K562 (cell line): Measurements from ENCODE around the gene PSORS1C1. TPM values are rescaled to one million over a fixed set of nuclear protein-coding genes. Genes with fewer than 3 reads are reported as not detected.

Experiments
- ATF1 ChIP-seq, 2 experiments: fragments of 450-650 bp in 1 of 2; IDR thresholded peaks; 2 replicates each; pipeline ENCODE4 v1.6.1; 2016; ENCODE audit warnings: missing compliant biosample characterization in 1 of 2, missing genetic modification characterization in 1 of 2
- ATF6 ChIP-seq: sonication (generic); formaldehyde crosslinking; IDR thresholded peaks from 2 replicates; pipeline ENCODE4 v1.4.0; 2020; ENCODE audit warnings: mild to moderate bottlenecking, missing genetic modification reagents
- CBX1 ChIP-seq: sonication (generic); IDR thresholded peaks from 2 replicates; pipeline ENCODE4 v1.6.1; 2016; ENCODE audit warnings: antibody characterized with exemption, low read depth, mild to moderate bottlenecking
- HSF4 ChIP-seq: fragments of 250-450 bp; sonication (Bioruptor Pico); IDR thresholded peaks from 2 replicates; pipeline ENCODE4 v2.1.2; 2022; ENCODE audit warnings: mild to moderate bottlenecking, moderate library complexity, borderline replicate concordance
- MXI1 ChIP-seq: IDR thresholded peaks from 2 replicates; pipeline ENCODE4 v1.6.1; 2011; ENCODE audit warnings: low read depth, mild to moderate bottlenecking, improper control_type of control experiment, low read length
- MYNN ChIP-seq, 2 experiments: sonication (generic); formaldehyde crosslinking in 1 of 2; IDR thresholded peaks; 2 replicates each; pipeline versions ENCODE4 v1.5.0 to v1.6.1; 2016 to 2020; ENCODE audit warnings: antibody characterized with exemption in 1 of 2, missing genetic modification reagents in 1 of 2
- SREBF2 ChIP-seq: sonication (generic); formaldehyde crosslinking; IDR thresholded peaks from 2 replicates; pipeline ENCODE4 v1.4.0; 2020; ENCODE audit warnings: mild to moderate bottlenecking, missing genetic modification reagents
- TEAD1 ChIP-seq, 2 experiments: fragments of 450-650 bp in 1 of 2; sonication (generic) in 1 of 2; formaldehyde crosslinking; IDR thresholded peaks; 2 replicates each; pipeline versions ENCODE4 v1.4.0 to v1.8.0; 2020 to 2022; ENCODE audit warnings: mild to moderate bottlenecking in 2 of 2, missing genetic modification reagents in 1 of 2
- UBTF ChIP-seq, 2 experiments: IDR thresholded peaks; 2 replicates each; pipeline ENCODE4 v1.6.1; 2012; ENCODE audit warnings: improper control_type of control experiment in 2 of 2, low read depth in 2 of 2, low read length in 2 of 2, borderline replicate concordance in 1 of 2
- YY1 ChIP-seq, 3 experiments: IDR thresholded peaks; 2 replicates each; pipeline ENCODE4 v1.6.1; 2011; ENCODE audit warnings: low read length in 2 of 3, mild to moderate bottlenecking in 2 of 3, moderate library complexity in 2 of 3, borderline replicate concordance in 1 of 3, control low read depth in 1 of 3, low read depth in 1 of 3; ENCODE audit not compliant: insufficient read depth in 3 of 3, insufficient replicate concordance in 2 of 3, control insufficient read depth in 1 of 3, insufficient read length in 1 of 3; ENCODE audit errors: extremely low read depth in 1 of 3
- ZNF3 ChIP-seq: fragments of 250-450 bp; sonication (Bioruptor Pico); IDR thresholded peaks from 2 replicates; pipeline ENCODE4 v1.5.0; 2021; ENCODE audit warnings: mild to moderate bottlenecking, moderate library complexity
- ZNF444 ChIP-seq: fragments of 250-450 bp; sonication (Bioruptor Pico); IDR thresholded peaks from 2 replicates; pipeline ENCODE4 v1.4.0; 2020; ENCODE audit warnings: mild to moderate bottlenecking, moderate library complexity
- polyA plus RNA-seq, 8 experiments: library from polyadenylated mRNA; depleted of rRNA in 4 of 8; stranded (reverse) in 5 of 8; unstranded in 3 of 8; fragments of >200 nt; fragmentation: Nextera tagmentation in 2 of 8; fragmentation: Illumina TruSeq in 1 of 8; extraction: Ambion mirVana in 2 of 8; extraction: Trizol in 1 of 8; gene quantifications; 2 replicates each; pipeline versions ENCODE4 v1.2.1 to v1.2.3, GENCODE V29; 2011 to 2014; ENCODE audit warnings: inconsistent platforms in 1 of 8, missing spikeins in 1 of 8
- total RNA-seq, 7 experiments: library from RNA; depleted of rRNA in 6 of 7; stranded (reverse); fragments of >200 nt in 6 of 7; fragmentation: Illumina TruSeq in 2 of 7; extraction: Trizol in 2 of 7; gene quantifications; 2 replicates each; pipeline versions ENCODE4 v1.2.1 to v1.2.3, GENCODE V29; 2011 to 2021; ENCODE audit warnings: low replicate concordance in 1 of 7
- TF ChIP-seq, protein P1 (sequence below), 3 experiments: IDR thresholded peaks in 2 of 3; conservative IDR thresholded peaks in 1 of 3; 2 replicates each; pipeline ENCODE4 v1.5.1; 2011 to 2012; ENCODE audit warnings: low read length in 3 of 3, mild to moderate bottlenecking in 3 of 3, control low read depth in 2 of 3, improper control_type of control experiment in 1 of 3, inconsistent platforms in 1 of 3, low read depth in 1 of 3, mixed read lengths in 1 of 3, moderate library complexity in 1 of 3; ENCODE audit not compliant: insufficient read depth in 2 of 3
- TF ChIP-seq, protein P2 (sequence below): fragments of 250-450 bp; sonication (Bioruptor Pico); IDR thresholded peaks from 2 replicates; pipeline ENCODE4 v1.6.1; 2021; ENCODE audit warnings: mild to moderate bottlenecking
- TF ChIP-seq, protein P3 (sequence below): sonication (generic); formaldehyde crosslinking; IDR thresholded peaks from 2 replicates; pipeline ENCODE4 v1.8.0; 2022; ENCODE audit warnings: missing genetic modification reagents, mild to moderate bottlenecking, borderline replicate concordance

Gene PSORS1C1
- total and polyA plus RNA-seq, 9 of the 15 experiments (the other 6 are each of a cell fraction or from before 2014, with no cell fraction given) = 0.11 TPM; not detected in 8

- peak; percentile 99 for TF ChIP-seq MYNN (IDR thresholded peaks at IDR 0.05)
- peak; percentile 88 for TF ChIP-seq MYNN (CRISPR knock-in tag; IDR thresholded peaks at IDR 0.05)
- peak in 2 of 3 experiments; percentile 24 to 30 for TF ChIP-seq YY1 (IDR thresholded peaks at IDR 0.05; ENCODE audit: borderline replicate concordance in 1 of 3, control insufficient read depth in 1 of 3, extremely low read depth in 1 of 3, insufficient read depth in 3 of 3, insufficient read length in 1 of 3, insufficient replicate concordance in 2 of 3, low read depth in 1 of 3, low read length in 2 of 3)
- no peak for TF ChIP-seq TEAD1 (CRISPR knock-in tag; IDR thresholded peaks at IDR 0.05)
- peak; percentile 88 for TF ChIP-seq MXI1
- no peak for TF ChIP-seq HSF4 (CRISPR knock-in tag)
- TF ChIP-seq ZNF3 (CRISPR knock-in tag) = no peak
- no peak for TF ChIP-seq SREBF2 (CRISPR knock-in tag)
- TF ChIP-seq, protein P1, sequence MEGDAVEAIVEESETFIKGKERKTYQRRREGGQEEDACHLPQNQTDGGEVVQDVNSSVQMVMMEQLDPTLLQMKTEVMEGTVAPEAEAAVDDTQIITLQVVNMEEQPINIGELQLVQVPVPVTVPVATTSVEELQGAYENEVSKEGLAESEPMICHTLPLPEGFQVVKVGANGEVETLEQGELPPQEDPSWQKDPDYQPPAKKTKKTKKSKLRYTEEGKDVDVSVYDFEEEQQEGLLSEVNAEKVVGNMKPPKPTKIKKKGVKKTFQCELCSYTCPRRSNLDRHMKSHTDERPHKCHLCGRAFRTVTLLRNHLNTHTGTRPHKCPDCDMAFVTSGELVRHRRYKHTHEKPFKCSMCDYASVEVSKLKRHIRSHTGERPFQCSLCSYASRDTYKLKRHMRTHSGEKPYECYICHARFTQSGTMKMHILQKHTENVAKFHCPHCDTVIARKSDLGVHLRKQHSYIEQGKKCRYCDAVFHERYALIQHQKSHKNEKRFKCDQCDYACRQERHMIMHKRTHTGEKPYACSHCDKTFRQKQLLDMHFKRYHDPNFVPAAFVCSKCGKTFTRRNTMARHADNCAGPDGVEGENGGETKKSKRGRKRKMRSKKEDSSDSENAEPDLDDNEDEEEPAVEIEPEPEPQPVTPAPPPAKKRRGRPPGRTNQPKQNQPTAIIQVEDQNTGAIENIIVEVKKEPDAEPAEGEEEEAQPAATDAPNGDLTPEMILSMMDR (IDR thresholded peaks at IDR 0.05 in 2 of 3, conservative IDR thresholded peaks at IDR 0.05 in 1 of 3; ENCODE audit: insufficient read depth in 2 of 3, low read depth in 1 of 3, low read length in 3 of 3) = peak; percentile 93 to 98 (median 95)
- TF ChIP-seq UBTF (IDR thresholded peaks at IDR 0.05; ENCODE audit: borderline replicate concordance in 1 of 2, low read depth in 2 of 2, low read length in 2 of 2) = no peak
- no peak for TF ChIP-seq CBX1
- TF ChIP-seq, protein P2, sequence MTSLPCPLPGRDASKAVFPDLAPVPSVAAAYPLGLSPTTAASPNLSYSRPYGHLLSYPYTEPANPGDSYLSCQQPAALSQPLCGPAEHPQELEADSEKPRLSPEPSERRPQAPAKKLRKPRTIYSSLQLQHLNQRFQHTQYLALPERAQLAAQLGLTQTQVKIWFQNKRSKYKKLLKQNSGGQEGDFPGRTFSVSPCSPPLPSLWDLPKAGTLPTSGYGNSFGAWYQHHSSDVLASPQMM (CRISPR knock-in tag) = no peak
- TF ChIP-seq ATF6 = no peak
- TF ChIP-seq ZNF444 (CRISPR knock-in tag) = no peak
- no peak for TF ChIP-seq ATF1 (CRISPR knock-in tag; IDR thresholded peaks at IDR 0.05)
- 0 out of 2 replicates have a peak, but pooled peaks have one; percentile 44 for TF ChIP-seq ATF1 (tag; IDR thresholded peaks at IDR 0.05)
- TF ChIP-seq, protein P3, sequence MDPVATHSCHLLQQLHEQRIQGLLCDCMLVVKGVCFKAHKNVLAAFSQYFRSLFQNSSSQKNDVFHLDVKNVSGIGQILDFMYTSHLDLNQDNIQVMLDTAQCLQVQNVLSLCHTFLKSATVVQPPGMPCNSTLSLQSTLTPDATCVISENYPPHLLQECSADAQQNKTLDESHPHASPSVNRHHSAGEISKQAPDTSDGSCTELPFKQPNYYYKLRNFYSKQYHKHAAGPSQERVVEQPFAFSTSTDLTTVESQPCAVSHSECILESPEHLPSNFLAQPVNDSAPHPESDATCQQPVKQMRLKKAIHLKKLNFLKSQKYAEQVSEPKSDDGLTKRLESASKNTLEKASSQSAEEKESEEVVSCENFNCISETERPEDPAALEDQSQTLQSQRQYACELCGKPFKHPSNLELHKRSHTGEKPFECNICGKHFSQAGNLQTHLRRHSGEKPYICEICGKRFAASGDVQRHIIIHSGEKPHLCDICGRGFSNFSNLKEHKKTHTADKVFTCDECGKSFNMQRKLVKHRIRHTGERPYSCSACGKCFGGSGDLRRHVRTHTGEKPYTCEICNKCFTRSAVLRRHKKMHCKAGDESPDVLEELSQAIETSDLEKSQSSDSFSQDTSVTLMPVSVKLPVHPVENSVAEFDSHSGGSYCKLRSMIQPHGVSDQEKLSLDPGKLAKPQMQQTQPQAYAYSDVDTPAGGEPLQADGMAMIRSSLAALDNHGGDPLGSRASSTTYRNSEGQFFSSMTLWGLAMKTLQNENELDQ = 0 out of 2 replicates have a peak, but pooled peaks have one; percentile 69
Observed at GRCh38 chr6:31068669-31069340, 45.8 kb upstream of the PSORS1C1 start (continued).
